ENCODE data around the gene FARSB. TPM values are rescaled to one million over a fixed set of nuclear protein-coding genes. Genes with fewer than 3 reads are reported as not detected.

Gene FARSB
- total RNA-seq, 1 donor from 2014 or later, result 25.0 TPM

GRCh38 chr2:222561817-222562645, 93.9 kb downstream of the FARSB start:
- no peaks in the 10 kb centered on the region for H3F3A ChIP-seq (ENCODE audit: low read depth)
- no peaks in the 10 kb centered on the region for H3K36me3 ChIP-seq
- no peaks in the 10 kb centered on the region for H3K9me3 ChIP-seq (ENCODE audit: low read depth)
- no peak overlapping the region for H3K27ac ChIP-seq
- no peak overlapping the region for H3K4me2 ChIP-seq
- H3K79me2 ChIP-seq (ENCODE audit: low read depth), result no peaks in the 10 kb centered on the region
- TF ChIP-seq EZH2 (IDR thresholded peaks at IDR 0.05) (no peak), EZH2phosphoT487 (IDR thresholded peaks at IDR 0.05) (peak; percentile 40)
- TF ChIP-seq, protein P1, sequence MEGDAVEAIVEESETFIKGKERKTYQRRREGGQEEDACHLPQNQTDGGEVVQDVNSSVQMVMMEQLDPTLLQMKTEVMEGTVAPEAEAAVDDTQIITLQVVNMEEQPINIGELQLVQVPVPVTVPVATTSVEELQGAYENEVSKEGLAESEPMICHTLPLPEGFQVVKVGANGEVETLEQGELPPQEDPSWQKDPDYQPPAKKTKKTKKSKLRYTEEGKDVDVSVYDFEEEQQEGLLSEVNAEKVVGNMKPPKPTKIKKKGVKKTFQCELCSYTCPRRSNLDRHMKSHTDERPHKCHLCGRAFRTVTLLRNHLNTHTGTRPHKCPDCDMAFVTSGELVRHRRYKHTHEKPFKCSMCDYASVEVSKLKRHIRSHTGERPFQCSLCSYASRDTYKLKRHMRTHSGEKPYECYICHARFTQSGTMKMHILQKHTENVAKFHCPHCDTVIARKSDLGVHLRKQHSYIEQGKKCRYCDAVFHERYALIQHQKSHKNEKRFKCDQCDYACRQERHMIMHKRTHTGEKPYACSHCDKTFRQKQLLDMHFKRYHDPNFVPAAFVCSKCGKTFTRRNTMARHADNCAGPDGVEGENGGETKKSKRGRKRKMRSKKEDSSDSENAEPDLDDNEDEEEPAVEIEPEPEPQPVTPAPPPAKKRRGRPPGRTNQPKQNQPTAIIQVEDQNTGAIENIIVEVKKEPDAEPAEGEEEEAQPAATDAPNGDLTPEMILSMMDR (IDR thresholded peaks at IDR 0.05), result peak; percentile 83
- no peak overlapping the region for H3K4me3 ChIP-seq
- Mint-ChIP-seq H3K36me3 (peaks cover 30% of the 10 kb centered on the region), H3K27me3 (ENCODE audit: insufficient read depth, low read depth) (peaks cover 2% of the 10 kb centered on the region), H3K9me3 (peaks cover 2% of the 10 kb centered on the region), H3K4me1 (peaks cover 15% of the 10 kb centered on the region), H3K27ac (no peak overlapping the region), H3K4me3 (no peak overlapping the region)
- H3K9ac ChIP-seq, result no peak overlapping the region
- H3K27me3 ChIP-seq, result no peaks in the 10 kb centered on the region
- no peaks in the 10 kb centered on the region for H4K20me1 ChIP-seq (ENCODE audit: low read depth)
- no peak overlapping the region for H2AFZ ChIP-seq (replicated peaks)
- H3K4me1 ChIP-seq, result peaks cover 17% of the 10 kb centered on the region
- DNase-seq (ENCODE audit: low spot score), result peak; percentile 90

DNA sequence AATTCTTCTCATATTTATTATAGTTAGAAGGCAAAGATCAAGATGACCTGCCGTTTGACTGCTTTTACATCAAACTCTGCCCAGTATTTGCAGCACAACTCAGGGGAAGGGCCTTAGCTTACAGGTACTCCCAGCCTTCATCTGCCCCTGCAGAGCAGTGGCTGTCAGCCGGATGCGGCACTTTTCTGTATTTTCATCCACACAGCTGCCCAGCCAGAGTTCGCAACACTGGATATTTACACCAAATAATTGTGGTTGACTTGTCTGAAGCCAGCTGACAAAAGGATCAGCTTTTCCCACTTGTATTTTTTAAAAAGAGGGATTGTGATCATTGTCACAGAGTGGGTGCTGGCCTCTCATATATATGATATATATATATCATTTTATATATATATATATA, 94.7 kb downstream of the FARSB start:
- TF ChIP-seq EZH2phosphoT487 (IDR thresholded peaks at IDR 0.05), result no peak
- TF ChIP-seq EZH2 (IDR thresholded peaks at IDR 0.05), result no peak
- TF ChIP-seq, protein P1 (IDR thresholded peaks at IDR 0.05), result no peak
- H3K4me3 ChIP-seq, result no peak overlapping the region
- H3K4me1 ChIP-seq, result peaks cover 17% of the 10 kb centered on the region
- no peak overlapping the region for H3K4me3 Mint-ChIP-seq
- no peak overlapping the region for H3K27ac ChIP-seq
- peaks cover 16% of the 10 kb centered on the region for H3K4me1 Mint-ChIP-seq
- H3K27ac Mint-ChIP-seq, result no peak overlapping the region
- no peaks in the 10 kb centered on the region for H3K9me3 ChIP-seq (ENCODE audit: low read depth)
- peaks cover 2% of the 10 kb centered on the region for H3K9me3 Mint-ChIP-seq
- no peaks in the 10 kb centered on the region for H4K20me1 ChIP-seq (ENCODE audit: low read depth)
- H3K79me2 ChIP-seq (ENCODE audit: low read depth), result no peaks in the 10 kb centered on the region
- H3K36me3 ChIP-seq, result no peaks in the 10 kb centered on the region
- no peaks in the 10 kb centered on the region for H3K27me3 ChIP-seq
- H2AFZ ChIP-seq (replicated peaks), result no peak overlapping the region
- no peak overlapping the region for H3K9ac ChIP-seq
- peaks cover 22% of the 10 kb centered on the region for H3K36me3 Mint-ChIP-seq
- no peak for DNase-seq (ENCODE audit: low spot score)
- H3K27me3 Mint-ChIP-seq (ENCODE audit: insufficient read depth, low read depth), result peaks cover 2% of the 10 kb centered on the region
- no peaks in the 10 kb centered on the region for H3F3A ChIP-seq (ENCODE audit: low read depth)
- no peak overlapping the region for H3K4me2 ChIP-seq

GRCh38 chr2:222554517-222554916, 101.4 kb downstream of the FARSB start:
- Mint-ChIP-seq H3K27ac (no peak overlapping the region), H3K4me3 (no peak overlapping the region), H3K4me1 (peaks cover 33% of the 10 kb centered on the region), H3K27me3 (ENCODE audit: insufficient read depth, low read depth) (peaks cover 4% of the 10 kb centered on the region), H3K36me3 (peaks cover 9% of the 10 kb centered on the region), H3K9me3 (peaks cover 2% of the 10 kb centered on the region)
- no peak for DNase-seq (ENCODE audit: low spot score)
- H3K79me2 ChIP-seq (ENCODE audit: low read depth), result no peaks in the 10 kb centered on the region
- H3K4me1 ChIP-seq, result peaks cover 20% of the 10 kb centered on the region
- no peak overlapping the region for H2AFZ ChIP-seq (replicated peaks)
- peak overlapping the region; percentile 22 for H3K4me2 ChIP-seq
- TF ChIP-seq EZH2 (IDR thresholded peaks at IDR 0.05), result no peak
- TF ChIP-seq, protein P1 (IDR thresholded peaks at IDR 0.05), result no peak
- no peak for TF ChIP-seq EZH2phosphoT487 (IDR thresholded peaks at IDR 0.05)
- no peaks in the 10 kb centered on the region for H4K20me1 ChIP-seq (ENCODE audit: low read depth)
- peaks cover 13% of the 10 kb centered on the region for H3F3A ChIP-seq (ENCODE audit: low read depth)
- no peak overlapping the region for H3K9ac ChIP-seq
- H3K9me3 ChIP-seq (ENCODE audit: low read depth), result no peaks in the 10 kb centered on the region
- H3K27ac ChIP-seq, result no peak overlapping the region
- no peaks in the 10 kb centered on the region for H3K27me3 ChIP-seq
- H3K36me3 ChIP-seq, result no peaks in the 10 kb centered on the region
- no peak overlapping the region for H3K4me3 ChIP-seq

Measured in neural progenitor cell (in vitro differentiated cells).